Peyer's patch (tissue), 4 donors: ENCODE measurements around the gene TSPAN18.

Source experiments
- CTCF ChIP-seq, 6 experiments: fragments of 450-650 bp in 4 of 6; fragments of 200-600 bp in 2 of 6; sonication (generic) in 1 of 6; IDR thresholded peaks; one replicate each; pipeline ENCODE4 v1.5.1; 2017 to 2019; ENCODE audit warnings: antibody characterized with exemption in 6 of 6, mild to moderate bottlenecking in 3 of 6, moderate library complexity in 1 of 6
- POLR2A ChIP-seq, 2 donors: fragments of 450-650 bp; IDR thresholded peaks; one replicate each; pipeline ENCODE4 v1.5.1; 2017; ENCODE audit warnings: antibody characterized with exemption in 2 of 2, mild to moderate bottlenecking in 2 of 2, moderate library complexity in 2 of 2

GRCh38 chr11:44848963-44849350 lies 122.2 kb downstream of the TSPAN18 start:
- TF ChIP-seq POLR2A (IDR thresholded peaks at IDR 0.05) = no peak
- no peak for TF ChIP-seq CTCF (IDR thresholded peaks at IDR 0.05)
